ENCODE measurements around the gene CRLF3. TPM values are rescaled to one million over a fixed set of nuclear protein-coding genes. Genes with fewer than 3 reads are reported as not detected.

CRLF3 gene
- 23.7 and 29.9 TPM in 2 replicates for total RNA-seq

GRCh38 chr17:30824356-30825145, at the start of gene CRLF3:
Gene CRLF3, minus strand, starts transcription at chr17:30824692. Its CDS starts 41 bp downstream, at chr17:30824651.

GRCh38 chr17:30831663-30832437, 7.4 kb upstream of the CRLF3 start, which contains the start of gene ATAD5:
Gene ATAD5, plus strand, starts transcription at chr17:30831966. Its CDS starts 382 bp downstream, at chr17:30832348.

Other genes with a start within 250 kb of the CRLF3 start
- 3.6 and 4.4 TPM in 2 replicates for gene ATAD5, start 7.3 kb upstream of the CRLF3 start, total RNA-seq
- gene TEFM, start 81.5 kb upstream of the CRLF3 start, total RNA-seq: 9.7 and 19.0 TPM in 2 replicates
- gene ADAP2, start 97.3 kb upstream of the CRLF3 start, total RNA-seq: 0.15 TPM in 1 of 2 replicates, not detected in the other
- gene RNF135, start 146.3 kb upstream of the CRLF3 start, total RNA-seq: 6.1 and 7.1 TPM in 2 replicates